Nephron (organoid): ENCODE data around the gene CCL14.
"Not testable (repeated sequence)": the region's sequence is repeated elsewhere in the genome, so short reads cannot be mapped to it uniquely, and the experiment has no call there.

Source experiments
- H3K27ac Mint-ChIP-seq, 3 experiments: 2 replicates each; pipeline ENCODE4 v1.8.0; 2020; ENCODE audit warnings: mixed read lengths in 3 of 3, mild to moderate bottlenecking in 2 of 3, moderate library complexity in 1 of 3
- H3K27me3 Mint-ChIP-seq: 2 replicates; pipeline ENCODE4 v1.8.0; 2021; ENCODE audit warnings: low read depth, mild to moderate bottlenecking, moderate library complexity, mixed read lengths
- H3K36me3 Mint-ChIP-seq: 2 replicates; pipeline ENCODE4 v1.8.0; 2020; ENCODE audit warnings: low read depth, mixed read lengths
- H3K4me1 Mint-ChIP-seq: 2 replicates; pipeline ENCODE4 v1.8.0; 2020; ENCODE audit warnings: mixed read lengths
- H3K4me3 Mint-ChIP-seq, 3 experiments: 2 replicates each; pipeline ENCODE4 v1.8.0; 2020; ENCODE audit warnings: mild to moderate bottlenecking in 3 of 3, mixed read lengths in 3 of 3, moderate library complexity in 2 of 3
- H3K9me3 Mint-ChIP-seq: 2 replicates; pipeline ENCODE4 v1.8.0; 2020; ENCODE audit warnings: mixed read lengths
- TF ChIP-seq, protein P1 (sequence below), 3 experiments: fragments of 200-600 bp; sonication (generic); IDR thresholded peaks; one replicate each; pipeline ENCODE4 v1.5.0; 2021; ENCODE audit warnings: antibody characterized with exemption in 3 of 3; ENCODE audit not compliant: unreplicated experiment in 3 of 3

CCL14 gene

DNA sequence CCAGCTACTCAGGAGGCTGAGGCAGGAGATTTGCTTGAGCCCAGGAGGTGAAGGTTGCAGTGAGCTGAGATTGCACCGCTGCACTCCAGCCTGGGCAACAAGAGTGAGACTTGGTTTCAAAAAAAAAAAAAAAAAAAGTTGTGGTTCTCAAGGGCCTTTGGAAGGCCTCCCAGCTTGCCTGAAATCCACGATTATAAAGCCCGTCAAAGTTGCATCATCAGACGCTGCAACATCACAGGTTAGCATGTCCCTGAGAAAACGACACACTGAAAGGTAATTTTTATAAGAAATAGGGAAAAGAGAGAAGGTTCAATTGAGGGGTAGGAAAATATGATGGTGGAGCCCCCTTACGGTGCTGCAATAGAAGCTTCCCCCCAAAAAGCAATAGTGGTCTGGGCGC lies 38.4 kb downstream of the CCL14 start:
- Mint-ChIP-seq H3K4me1 (peaks cover 3% of the 10 kb centered on the region), H3K4me3 (no peak overlapping the region), H3K27me3 (peaks cover 5% of the 10 kb centered on the region), H3K36me3 (no peaks in the 10 kb centered on the region), H3K9me3 (no peaks in the 10 kb centered on the region), H3K27ac (no peak overlapping the region)
- TF ChIP-seq, protein P1, sequence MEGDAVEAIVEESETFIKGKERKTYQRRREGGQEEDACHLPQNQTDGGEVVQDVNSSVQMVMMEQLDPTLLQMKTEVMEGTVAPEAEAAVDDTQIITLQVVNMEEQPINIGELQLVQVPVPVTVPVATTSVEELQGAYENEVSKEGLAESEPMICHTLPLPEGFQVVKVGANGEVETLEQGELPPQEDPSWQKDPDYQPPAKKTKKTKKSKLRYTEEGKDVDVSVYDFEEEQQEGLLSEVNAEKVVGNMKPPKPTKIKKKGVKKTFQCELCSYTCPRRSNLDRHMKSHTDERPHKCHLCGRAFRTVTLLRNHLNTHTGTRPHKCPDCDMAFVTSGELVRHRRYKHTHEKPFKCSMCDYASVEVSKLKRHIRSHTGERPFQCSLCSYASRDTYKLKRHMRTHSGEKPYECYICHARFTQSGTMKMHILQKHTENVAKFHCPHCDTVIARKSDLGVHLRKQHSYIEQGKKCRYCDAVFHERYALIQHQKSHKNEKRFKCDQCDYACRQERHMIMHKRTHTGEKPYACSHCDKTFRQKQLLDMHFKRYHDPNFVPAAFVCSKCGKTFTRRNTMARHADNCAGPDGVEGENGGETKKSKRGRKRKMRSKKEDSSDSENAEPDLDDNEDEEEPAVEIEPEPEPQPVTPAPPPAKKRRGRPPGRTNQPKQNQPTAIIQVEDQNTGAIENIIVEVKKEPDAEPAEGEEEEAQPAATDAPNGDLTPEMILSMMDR (IDR thresholded peaks at IDR 0.05; ENCODE audit: unreplicated experiment in 3 of 3), result no peak

DNA sequence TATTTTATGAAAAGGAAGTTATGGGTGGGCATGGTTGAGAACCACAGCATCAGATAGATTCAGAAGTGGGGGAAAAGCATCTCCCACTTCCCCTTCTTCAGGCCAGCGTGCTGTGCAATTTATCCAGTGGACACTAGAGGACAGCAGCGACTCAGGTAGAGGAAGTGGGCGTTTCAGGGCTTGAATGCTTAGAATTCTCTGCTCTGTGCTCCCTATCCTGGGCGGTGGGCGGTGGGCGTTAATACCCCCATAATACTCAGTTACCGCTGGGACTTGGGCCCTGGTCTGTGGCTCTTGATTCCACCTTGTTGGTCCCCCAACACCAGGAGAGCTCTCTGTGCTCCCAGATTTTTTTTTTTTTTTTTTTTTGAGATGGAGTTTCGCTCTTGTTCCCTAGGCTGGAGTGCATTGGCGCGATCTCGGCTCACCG lies 39.4 kb downstream of the CCL14 start:
- H3K9me3 Mint-ChIP-seq, result no peaks in the 10 kb centered on the region
- H3K4me3 Mint-ChIP-seq, result peak overlapping the region in 1 of 3 experiments; percentile 5
- H3K27ac Mint-ChIP-seq, result peak overlapping the region in 1 of 3 experiments; percentile 49
- peaks cover 5% of the 10 kb centered on the region for H3K27me3 Mint-ChIP-seq
- peaks cover 12% of the 10 kb centered on the region for H3K4me1 Mint-ChIP-seq
- TF ChIP-seq, protein P1 (IDR thresholded peaks at IDR 0.05; ENCODE audit: unreplicated experiment in 3 of 3), result peak; percentile 83 to 86 (median 84)
- H3K36me3 Mint-ChIP-seq, result no peaks in the 10 kb centered on the region

DNA sequence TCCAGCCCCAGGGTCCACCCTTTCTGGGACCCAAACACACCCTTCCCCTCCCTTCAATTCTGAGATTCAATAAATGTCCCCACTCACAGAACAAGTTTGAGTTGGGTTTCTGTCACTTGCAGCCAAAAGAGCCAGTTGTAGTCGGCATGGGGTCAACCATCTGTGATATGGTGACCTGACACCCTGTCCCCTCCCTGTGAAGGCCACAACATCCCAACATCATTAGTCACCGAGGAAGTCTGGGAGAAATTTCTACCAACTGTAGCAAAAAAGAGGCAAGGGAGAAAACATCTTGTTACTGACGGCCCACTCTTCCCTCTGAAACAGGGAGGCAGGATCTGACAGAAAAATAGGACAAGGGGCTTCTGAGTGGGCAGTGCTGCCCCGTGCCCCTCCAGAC lies 42.4 kb downstream of the CCL14 start:
- Mint-ChIP-seq H3K27ac (no peak overlapping the region), H3K27me3 (peaks cover 5% of the 10 kb centered on the region), H3K4me1 (peaks cover 12% of the 10 kb centered on the region), H3K9me3 (no peaks in the 10 kb centered on the region), H3K36me3 (no peaks in the 10 kb centered on the region), H3K4me3 (no peak overlapping the region)
- TF ChIP-seq, protein P1 (IDR thresholded peaks at IDR 0.05; ENCODE audit: unreplicated experiment in 3 of 3), result no peak

DNA sequence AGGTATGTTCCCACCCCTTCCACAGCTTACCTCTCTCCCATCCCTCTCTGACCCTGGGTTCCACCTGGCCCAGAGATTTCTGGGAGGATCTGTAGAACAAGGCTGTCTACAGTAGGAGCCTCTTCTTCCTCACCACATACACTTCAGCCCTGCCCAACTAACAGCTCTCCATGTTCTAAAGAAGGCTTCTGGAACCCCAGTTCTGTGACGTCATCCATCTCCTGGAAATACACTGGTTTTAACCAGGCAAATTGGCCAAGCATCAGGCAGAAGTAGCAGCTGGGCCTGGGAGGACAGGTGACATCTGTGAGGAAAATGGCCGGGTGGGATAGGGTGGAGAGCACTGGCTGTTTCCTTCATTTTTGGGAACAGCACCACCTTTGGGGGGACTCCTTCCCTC lies 43.0 kb downstream of the CCL14 start, which contains the start of gene LYZL6:
Gene LYZL6 (minus strand): TSS at position 177 of the 400 bp plus-strand sequence. CDS start 4,357 bp downstream, outside the sequence.
- Mint-ChIP-seq H3K27me3 (peaks cover 2% of the 10 kb centered on the region), H3K36me3 (no peaks in the 10 kb centered on the region), H3K9me3 (no peaks in the 10 kb centered on the region), H3K27ac (peak within 1 kb of the TSS; percentile 3 to 79 (median 72)), H3K4me3 (no peak within 1 kb of the TSS), H3K4me1 (peaks cover 12% of the 10 kb centered on the region)
- TF ChIP-seq, protein P1 (IDR thresholded peaks at IDR 0.05; ENCODE audit: unreplicated experiment in 3 of 3), result no peak

DNA sequence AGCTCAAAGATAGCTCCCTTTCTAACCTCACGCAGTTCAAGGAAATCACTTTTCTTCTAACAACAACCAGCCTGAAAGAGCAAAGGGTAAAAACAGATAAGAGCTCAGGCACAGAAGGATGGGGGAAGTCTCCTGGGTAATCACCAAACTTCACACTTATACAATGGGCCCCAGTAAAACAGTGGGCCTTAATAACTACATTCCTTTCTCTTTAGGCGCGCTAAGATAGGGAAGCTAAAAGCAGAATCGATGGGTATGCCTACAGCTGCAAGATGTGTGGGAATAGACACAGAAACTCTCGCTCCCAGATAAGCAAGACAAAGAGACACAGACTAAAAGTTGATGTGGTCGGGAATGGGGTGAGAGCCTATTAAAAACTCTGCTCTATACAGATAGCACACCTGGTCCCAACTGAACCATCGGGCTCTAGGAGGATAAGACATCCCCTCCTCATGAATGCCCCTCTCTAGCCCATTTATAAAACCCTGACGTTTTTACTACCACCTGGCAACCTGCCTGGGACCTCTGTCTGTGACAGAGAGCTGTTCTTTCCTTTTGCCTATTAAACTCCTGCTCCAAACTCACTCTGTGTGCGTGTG lies 43.8 kb downstream of the CCL14 start:
- no peak overlapping the region for H3K4me3 Mint-ChIP-seq
- TF ChIP-seq, protein P1 (IDR thresholded peaks at IDR 0.05; ENCODE audit: unreplicated experiment in 3 of 3), result no peak
- peaks cover 12% of the 10 kb centered on the region for H3K4me1 Mint-ChIP-seq
- no peaks in the 10 kb centered on the region for H3K9me3 Mint-ChIP-seq
- peak overlapping the region; percentile 3 to 79 (median 72) for H3K27ac Mint-ChIP-seq
- no peaks in the 10 kb centered on the region for H3K27me3 Mint-ChIP-seq
- H3K36me3 Mint-ChIP-seq, result no peaks in the 10 kb centered on the region

DNA sequence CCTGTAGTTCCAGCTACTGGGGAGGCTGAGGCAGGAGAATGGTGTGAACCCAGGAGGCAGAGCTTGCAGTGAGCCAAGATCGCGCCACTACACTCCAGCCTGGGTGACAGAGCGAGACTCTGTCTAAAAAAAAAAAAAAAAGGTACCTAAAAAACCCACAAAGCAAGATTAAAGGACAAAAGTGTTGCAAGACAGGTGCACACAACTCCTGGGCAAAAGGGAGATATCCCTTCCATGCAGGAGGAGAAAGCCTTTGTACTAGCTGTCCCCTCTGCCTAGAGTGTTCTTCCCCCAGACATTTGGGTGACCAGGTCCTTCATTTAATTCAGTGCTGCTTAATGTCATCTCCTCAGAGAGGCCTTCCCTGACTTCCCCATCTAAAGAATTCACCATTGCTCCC lies 48.0 kb downstream of the CCL14 start:
- H3K4me3 Mint-ChIP-seq, H3K36me3 Mint-ChIP-seq, H3K9me3 Mint-ChIP-seq, H3K27me3 Mint-ChIP-seq, H3K27ac Mint-ChIP-seq: not testable (repeated sequence)
- H3K4me1 Mint-ChIP-seq, result peaks cover 16% of the 10 kb centered on the region
